Measurements from ENCODE around the gene SNCA.
A peak's percentile ranks its signal among the peaks of the same experiment; 100 is the strongest.

DNA sequence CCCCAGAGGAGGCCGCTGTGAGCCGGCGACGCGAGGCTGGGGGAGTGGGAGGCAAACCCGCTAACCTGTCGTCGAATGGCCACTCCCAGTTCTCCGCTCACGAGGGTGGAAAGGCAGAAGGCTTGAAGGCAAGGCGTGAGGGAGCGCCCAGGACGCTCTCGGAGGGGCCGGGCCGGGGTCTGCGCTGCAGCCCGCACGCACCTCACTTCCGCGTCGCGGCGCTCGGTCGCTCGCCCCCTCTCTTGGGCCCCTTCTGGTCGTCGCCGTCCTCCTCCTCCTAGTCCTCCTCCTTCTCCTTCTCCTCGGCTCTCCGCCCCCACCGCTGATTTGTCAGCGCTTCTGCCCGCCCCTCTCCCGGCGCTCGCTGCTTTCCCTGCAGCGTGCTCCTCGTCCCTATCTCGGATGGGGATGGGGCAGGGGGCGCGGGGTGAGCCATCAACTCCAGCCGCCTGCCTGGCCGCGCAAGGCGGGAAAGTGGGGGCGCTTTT, at the start of gene SNCA:
- TF ChIP-seq, protein P1, sequence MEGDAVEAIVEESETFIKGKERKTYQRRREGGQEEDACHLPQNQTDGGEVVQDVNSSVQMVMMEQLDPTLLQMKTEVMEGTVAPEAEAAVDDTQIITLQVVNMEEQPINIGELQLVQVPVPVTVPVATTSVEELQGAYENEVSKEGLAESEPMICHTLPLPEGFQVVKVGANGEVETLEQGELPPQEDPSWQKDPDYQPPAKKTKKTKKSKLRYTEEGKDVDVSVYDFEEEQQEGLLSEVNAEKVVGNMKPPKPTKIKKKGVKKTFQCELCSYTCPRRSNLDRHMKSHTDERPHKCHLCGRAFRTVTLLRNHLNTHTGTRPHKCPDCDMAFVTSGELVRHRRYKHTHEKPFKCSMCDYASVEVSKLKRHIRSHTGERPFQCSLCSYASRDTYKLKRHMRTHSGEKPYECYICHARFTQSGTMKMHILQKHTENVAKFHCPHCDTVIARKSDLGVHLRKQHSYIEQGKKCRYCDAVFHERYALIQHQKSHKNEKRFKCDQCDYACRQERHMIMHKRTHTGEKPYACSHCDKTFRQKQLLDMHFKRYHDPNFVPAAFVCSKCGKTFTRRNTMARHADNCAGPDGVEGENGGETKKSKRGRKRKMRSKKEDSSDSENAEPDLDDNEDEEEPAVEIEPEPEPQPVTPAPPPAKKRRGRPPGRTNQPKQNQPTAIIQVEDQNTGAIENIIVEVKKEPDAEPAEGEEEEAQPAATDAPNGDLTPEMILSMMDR (IDR thresholded peaks at IDR 0.05): no peak
- TF ChIP-seq POLR2A (IDR thresholded peaks at IDR 0.05): peak; percentile 22 to 45
